ENCODE data around the gene OPCML. TPM values are rescaled to one million over a fixed set of nuclear protein-coding genes. Genes with fewer than 3 reads are reported as not detected.

The OPCML gene
- total and polyA plus RNA-seq, 2 donors (not counting 1 experiment from before 2014, with no cell fraction given): not detected

DNA sequence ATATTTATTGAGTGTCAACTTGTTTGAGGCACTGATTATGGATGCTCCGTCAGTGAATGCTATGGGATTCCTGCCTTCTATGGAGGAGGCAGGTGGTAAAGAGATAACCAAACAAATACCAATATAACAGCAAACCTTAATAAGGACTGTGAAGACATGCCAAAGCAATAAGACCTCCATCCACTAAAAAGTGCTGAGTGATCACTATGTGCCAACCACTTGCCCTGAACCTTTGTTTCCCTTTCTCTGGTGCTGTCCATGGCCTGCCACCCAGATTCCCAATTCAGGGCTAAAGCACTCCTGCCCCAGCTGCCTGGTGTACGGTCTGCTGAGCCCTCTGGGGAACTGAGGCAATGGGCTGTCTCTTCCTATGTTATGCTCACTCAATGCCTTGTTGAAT is 1074.9 kb downstream of the OPCML start:
- H3K36me3 ChIP-seq (replicated peaks in 1 of 2; ENCODE audit: control extremely low read depth in 1 of 2, control insufficient read depth in 1 of 2, extremely low read depth in 1 of 2, insufficient read depth in 2 of 2, low read length in 1 of 2): no peaks in the 10 kb centered on the region
- H3K9me3 ChIP-seq (ENCODE audit: control extremely low read depth in 1 of 3, control insufficient read depth in 2 of 3, insufficient read depth in 1 of 3, low read length in 2 of 3): peaks cover 0 to 5% (median 0%) of the 10 kb centered on the region in 3 donors
- Mint-ChIP-seq H3K9me3 (ENCODE audit: insufficient read depth) (peaks cover 12% of the 10 kb centered on the region), H3K4me1 (no peaks in the 10 kb centered on the region), H3K4me3 (no peak overlapping the region), H3K27me3 (no peaks in the 10 kb centered on the region), H3K27ac (no peak overlapping the region)
- H3K79me2 ChIP-seq (ENCODE audit: control insufficient read depth, insufficient read depth, low read length): no peaks in the 10 kb centered on the region
- WGBS (ENCODE audit: insufficient coverage): 75% methylated on average over 1 of the region's 2 CpGs
- DNase-seq (no peak), ATAC-seq (ENCODE audit: low read depth) (no peak)
- H3K4me3 ChIP-seq (ENCODE audit: control extremely low read depth in 1 of 5, extremely low read depth in 1 of 5, insufficient read depth in 1 of 5, low read depth in 2 of 5, low read length in 4 of 5): no peak overlapping the region
- no peak overlapping the region for H3K4me2 ChIP-seq (replicated peaks; ENCODE audit: low read depth, low read length, poor library complexity, severe bottlenecking)
- no peaks in the 10 kb centered on the region for H3K4me1 ChIP-seq (ENCODE audit: control insufficient read depth in 2 of 2, insufficient read depth in 2 of 2, low read length in 2 of 2)
- no peaks in the 10 kb centered on the region for H3K27me3 ChIP-seq (replicated peaks in 1 of 4; ENCODE audit: control extremely low read depth in 1 of 4, control insufficient read depth in 3 of 4, insufficient read depth in 4 of 4, low read length in 3 of 4)
- no peak overlapping the region for H2AFZ ChIP-seq (ENCODE audit: insufficient read depth, low read depth, low read length, poor library complexity, severe bottlenecking)
- H3K27ac ChIP-seq (ENCODE audit: low read length in 2 of 2): no peak overlapping the region
- no peak overlapping the region for H3K9ac ChIP-seq (ENCODE audit: low read length)
- CTCF ChIA-PET: no interaction called here
- no peak for TF ChIP-seq EZH2 (IDR thresholded peaks at IDR 0.05; ENCODE audit: borderline replicate concordance, insufficient read depth, low read depth, low read length, poor library complexity, severe bottlenecking)
- TF ChIP-seq, protein P1, sequence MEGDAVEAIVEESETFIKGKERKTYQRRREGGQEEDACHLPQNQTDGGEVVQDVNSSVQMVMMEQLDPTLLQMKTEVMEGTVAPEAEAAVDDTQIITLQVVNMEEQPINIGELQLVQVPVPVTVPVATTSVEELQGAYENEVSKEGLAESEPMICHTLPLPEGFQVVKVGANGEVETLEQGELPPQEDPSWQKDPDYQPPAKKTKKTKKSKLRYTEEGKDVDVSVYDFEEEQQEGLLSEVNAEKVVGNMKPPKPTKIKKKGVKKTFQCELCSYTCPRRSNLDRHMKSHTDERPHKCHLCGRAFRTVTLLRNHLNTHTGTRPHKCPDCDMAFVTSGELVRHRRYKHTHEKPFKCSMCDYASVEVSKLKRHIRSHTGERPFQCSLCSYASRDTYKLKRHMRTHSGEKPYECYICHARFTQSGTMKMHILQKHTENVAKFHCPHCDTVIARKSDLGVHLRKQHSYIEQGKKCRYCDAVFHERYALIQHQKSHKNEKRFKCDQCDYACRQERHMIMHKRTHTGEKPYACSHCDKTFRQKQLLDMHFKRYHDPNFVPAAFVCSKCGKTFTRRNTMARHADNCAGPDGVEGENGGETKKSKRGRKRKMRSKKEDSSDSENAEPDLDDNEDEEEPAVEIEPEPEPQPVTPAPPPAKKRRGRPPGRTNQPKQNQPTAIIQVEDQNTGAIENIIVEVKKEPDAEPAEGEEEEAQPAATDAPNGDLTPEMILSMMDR (IDR thresholded peaks at IDR 0.05): no peak
- POLR2A ChIA-PET: no interaction called here
- no peaks in the 10 kb centered on the region for H4K20me1 ChIP-seq (ENCODE audit: control insufficient read depth, insufficient read depth, low read length, poor library complexity, severe bottlenecking)
- intact Hi-C loops (cut with micrococcal nuclease): no loop called here

DNA sequence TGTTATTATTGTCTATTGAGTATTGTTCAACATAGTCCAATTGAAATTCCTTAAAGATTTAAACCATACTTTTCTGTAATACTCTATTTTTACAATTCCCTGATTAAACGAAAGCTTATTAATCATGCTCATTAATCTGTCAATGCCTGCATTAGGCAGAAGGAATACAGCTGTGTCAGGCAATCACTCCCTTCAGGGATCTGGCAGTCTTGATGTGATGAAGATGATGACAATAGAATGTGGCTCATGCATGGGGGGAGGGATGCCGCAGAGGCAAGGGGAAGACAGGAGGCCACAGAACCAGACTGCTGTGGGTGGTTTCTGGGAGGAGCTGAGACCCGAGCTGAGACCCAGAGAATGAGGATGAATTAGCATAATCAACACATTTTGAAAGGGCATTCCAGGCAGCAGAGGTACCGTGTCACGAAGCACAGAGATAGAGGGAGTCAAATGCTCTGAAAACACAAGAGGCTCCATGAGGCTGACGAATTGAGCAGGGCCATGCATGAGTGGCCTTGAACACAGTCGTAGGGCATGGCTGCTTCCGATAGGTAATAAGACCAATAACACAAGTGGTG is 1075.5 kb downstream of the OPCML start:
- H3K4me1 ChIP-seq (ENCODE audit: control insufficient read depth in 2 of 2, insufficient read depth in 2 of 2, low read length in 2 of 2): no peaks in the 10 kb centered on the region
- no peaks in the 10 kb centered on the region for H3K79me2 ChIP-seq (ENCODE audit: control insufficient read depth, insufficient read depth, low read length)
- H2AFZ ChIP-seq (ENCODE audit: insufficient read depth, low read depth, low read length, poor library complexity, severe bottlenecking): no peak overlapping the region
- H3K36me3 ChIP-seq (replicated peaks in 1 of 2; ENCODE audit: control extremely low read depth in 1 of 2, control insufficient read depth in 1 of 2, extremely low read depth in 1 of 2, insufficient read depth in 2 of 2, low read length in 1 of 2): no peaks in the 10 kb centered on the region
- no peak for ATAC-seq (ENCODE audit: low read depth)
- Mint-ChIP-seq H3K27me3 (no peaks in the 10 kb centered on the region), H3K4me1 (no peaks in the 10 kb centered on the region), H3K27ac (no peak overlapping the region), H3K4me3 (no peak overlapping the region), H3K9me3 (ENCODE audit: insufficient read depth) (peaks cover 13% of the 10 kb centered on the region)
- ChIA-PET CTCF (no interaction called here), POLR2A (no interaction called here)
- peaks cover 0 to 2% (median 0%) of the 10 kb centered on the region in 3 donors for H3K9me3 ChIP-seq (ENCODE audit: control extremely low read depth in 1 of 3, control insufficient read depth in 2 of 3, insufficient read depth in 1 of 3, low read length in 2 of 3)
- no peaks in the 10 kb centered on the region for H3K27me3 ChIP-seq (replicated peaks in 1 of 4; ENCODE audit: control extremely low read depth in 1 of 4, control insufficient read depth in 3 of 4, insufficient read depth in 4 of 4, low read length in 3 of 4)
- 69% methylated on average over 6 of the region's 8 CpGs for WGBS (ENCODE audit: insufficient coverage)
- no peak for TF ChIP-seq EZH2 (IDR thresholded peaks at IDR 0.05; ENCODE audit: borderline replicate concordance, insufficient read depth, low read depth, low read length, poor library complexity, severe bottlenecking)
- TF ChIP-seq, protein P1 (IDR thresholded peaks at IDR 0.05): no peak
- intact Hi-C loops (cut with micrococcal nuclease): no loop called here
- no peak overlapping the region for H3K4me3 ChIP-seq (ENCODE audit: control extremely low read depth in 1 of 5, extremely low read depth in 1 of 5, insufficient read depth in 1 of 5, low read depth in 2 of 5, low read length in 4 of 5)
- H4K20me1 ChIP-seq (ENCODE audit: control insufficient read depth, insufficient read depth, low read length, poor library complexity, severe bottlenecking): no peaks in the 10 kb centered on the region
- no peak overlapping the region for H3K4me2 ChIP-seq (replicated peaks; ENCODE audit: low read depth, low read length, poor library complexity, severe bottlenecking)
- no peak overlapping the region for H3K9ac ChIP-seq (ENCODE audit: low read length)
- H3K27ac ChIP-seq (ENCODE audit: low read length in 2 of 2): no peak overlapping the region
- DNase-seq: no peak
